CD4-positive, alpha-beta T cell treated with Interleukin-12 subunit alpha and Interleukin-12 subunit beta, for 1 hour (primary cell): ENCODE measurements around the gene P2RX6.

Source experiments
- DNase-seq: peaks from one replicate; pipeline ENCODE4 v3.0.0-alpha.2; 2020

The P2RX6 gene

GRCh38 chr22:20980523-20980922 is 34.4 kb upstream of the P2RX6 start:
- DNase-seq = no peak

DNA sequence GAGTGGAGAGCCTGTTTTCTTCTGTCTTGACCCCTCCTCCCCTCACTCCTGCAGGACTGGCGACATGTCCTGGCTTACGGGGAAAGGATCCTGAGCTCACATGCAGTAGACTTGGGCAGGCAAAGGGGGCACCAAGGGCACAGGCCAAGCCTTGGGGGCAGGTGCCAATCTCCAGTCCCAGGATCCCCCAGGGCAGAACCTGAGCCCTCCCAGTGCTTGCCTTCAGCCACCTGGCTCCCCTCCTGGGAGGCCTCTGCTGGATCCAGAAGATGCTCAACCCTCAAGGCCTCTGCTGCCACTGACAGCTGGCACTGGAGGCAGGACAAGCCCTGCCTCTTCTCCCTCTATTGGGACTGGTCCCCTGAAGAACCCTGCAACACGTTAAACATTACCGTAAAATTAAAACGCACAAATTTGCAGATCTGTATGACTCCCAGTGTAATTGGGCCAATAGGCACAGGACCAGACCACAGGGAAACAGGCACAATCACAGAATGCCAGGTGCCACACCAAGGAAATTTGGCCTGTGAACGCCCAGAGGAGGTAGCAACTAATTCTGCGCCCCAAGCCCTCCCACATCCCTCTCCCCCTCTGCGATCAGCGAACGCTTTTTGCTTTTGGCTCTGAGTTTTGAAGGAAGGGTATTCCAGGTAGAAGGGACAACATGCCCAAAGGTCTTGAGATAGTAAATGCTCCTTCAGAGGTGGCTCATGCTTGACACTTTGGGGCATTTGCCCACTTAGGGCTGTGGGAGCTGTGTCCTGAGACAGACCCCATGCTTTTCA is 33.8 kb upstream of the P2RX6 start:
- DNase-seq = no peak

DNA sequence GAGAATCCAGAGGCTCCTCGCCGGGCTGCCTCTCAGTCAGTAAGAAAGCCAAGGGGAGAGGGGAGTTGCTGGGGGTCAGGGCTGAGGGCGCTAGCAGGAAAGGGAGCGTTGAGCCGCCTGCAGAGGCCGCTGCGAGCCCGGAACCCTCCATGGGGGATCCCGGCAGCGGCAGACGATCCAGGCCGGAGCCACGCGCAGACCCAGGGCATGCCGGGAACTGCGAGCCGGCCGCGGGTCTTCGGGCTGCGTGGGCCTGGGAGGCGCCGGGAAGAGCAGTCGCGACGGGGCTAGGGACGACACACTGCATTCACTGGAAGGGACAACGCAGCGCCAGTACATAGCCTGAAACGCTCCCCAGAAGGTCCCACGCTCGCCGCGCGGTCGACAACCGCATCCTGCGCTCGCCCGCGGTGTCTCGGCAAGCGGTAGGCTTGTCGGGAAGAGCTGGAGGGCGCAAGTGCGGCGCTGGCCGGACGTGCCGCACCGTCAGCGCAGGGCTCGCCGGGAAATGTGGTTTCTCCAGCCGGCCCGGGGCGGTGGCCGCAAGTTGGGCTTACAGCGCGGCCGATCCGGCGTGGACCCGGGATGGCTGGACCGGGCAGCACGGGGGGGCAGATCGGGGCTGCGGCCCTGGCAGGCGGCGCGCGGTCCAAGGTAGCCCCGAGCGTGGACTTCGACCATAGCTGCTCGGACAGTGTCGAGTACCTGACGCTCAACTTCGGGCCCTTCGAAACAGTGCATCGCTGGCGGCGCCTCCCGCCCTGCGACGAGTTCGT is 33.0 kb upstream of the P2RX6 start, which contains the start of gene LZTR1:
TSS of gene LZTR1 (plus strand) at position 511 of the 776 bp plus-strand sequence. CDS start at position 586, 75 bp downstream.
- DNase-seq = peak; percentile 68

- no peak for DNase-seq
These were observed 32.4 kb upstream of the P2RX6 start for GRCh38 chr22:20982563-20982882.

GRCh38 chr22:20983081-20983771 is 31.7 kb upstream of the P2RX6 start:
- no peak for DNase-seq

DNA sequence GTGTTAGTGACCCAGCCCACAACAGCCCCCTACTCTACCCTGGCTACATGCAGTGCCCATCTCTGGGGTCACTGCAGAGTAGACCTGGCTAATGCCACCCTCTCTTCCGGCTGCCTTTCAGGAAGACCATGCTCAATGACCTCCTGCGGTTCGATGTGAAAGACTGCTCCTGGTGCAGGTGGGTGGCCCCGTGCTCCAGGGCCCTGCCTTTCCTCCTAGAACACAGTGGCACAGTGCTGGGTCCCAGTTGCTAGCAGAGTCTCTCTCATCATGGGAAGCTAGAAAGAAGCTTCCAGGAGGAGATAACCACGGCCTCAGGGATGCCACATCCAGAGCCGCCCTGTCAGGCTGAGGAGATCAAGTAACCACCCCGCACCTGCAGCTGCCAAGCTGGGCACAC is 29.2 kb upstream of the P2RX6 start:
- no peak for DNase-seq

- DNase-seq = no peak
These were observed 28.6 kb upstream of the P2RX6 start for GRCh38 chr22:20986365-20986764.

GRCh38 chr22:20987375-20987774 is 27.6 kb upstream of the P2RX6 start:
- DNase-seq = no peak

DNA sequence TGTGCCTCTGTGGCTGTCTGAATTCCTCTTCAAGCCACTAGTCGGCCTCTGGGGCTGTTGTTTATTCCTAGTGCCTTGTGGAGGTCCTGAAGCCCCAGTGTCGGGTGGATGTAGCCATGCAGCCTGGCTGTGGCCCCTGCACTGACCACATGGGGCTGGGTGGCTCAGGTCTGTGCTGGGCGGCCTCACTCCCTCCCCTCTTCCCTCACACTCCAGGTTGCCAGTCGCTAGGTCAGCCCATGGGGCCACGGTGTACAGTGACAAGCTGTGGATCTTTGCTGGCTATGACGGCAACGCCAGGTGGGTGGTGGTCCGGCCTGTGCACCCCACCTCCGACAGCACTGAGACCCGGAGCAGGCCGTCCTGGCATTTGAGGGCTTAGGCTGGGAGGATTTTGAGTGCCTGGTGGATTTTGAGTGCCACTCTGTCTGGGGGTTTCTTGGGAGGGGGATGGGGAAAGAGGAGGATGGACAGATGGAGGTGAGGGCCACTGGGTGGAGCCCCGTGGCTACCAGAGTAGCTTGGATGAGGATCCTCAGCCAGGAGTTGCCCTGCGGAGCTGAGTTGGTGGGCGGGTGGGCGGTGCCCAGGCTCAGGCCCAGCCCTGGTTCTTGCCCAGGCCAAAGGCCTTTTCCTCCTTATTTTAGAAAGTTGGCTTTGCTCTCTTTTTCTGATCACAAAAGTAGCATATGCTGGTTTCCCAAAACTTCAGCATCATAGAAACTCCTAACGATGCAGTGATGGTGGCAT is 26.2 kb upstream of the P2RX6 start:
- DNase-seq = no peak

DNA sequence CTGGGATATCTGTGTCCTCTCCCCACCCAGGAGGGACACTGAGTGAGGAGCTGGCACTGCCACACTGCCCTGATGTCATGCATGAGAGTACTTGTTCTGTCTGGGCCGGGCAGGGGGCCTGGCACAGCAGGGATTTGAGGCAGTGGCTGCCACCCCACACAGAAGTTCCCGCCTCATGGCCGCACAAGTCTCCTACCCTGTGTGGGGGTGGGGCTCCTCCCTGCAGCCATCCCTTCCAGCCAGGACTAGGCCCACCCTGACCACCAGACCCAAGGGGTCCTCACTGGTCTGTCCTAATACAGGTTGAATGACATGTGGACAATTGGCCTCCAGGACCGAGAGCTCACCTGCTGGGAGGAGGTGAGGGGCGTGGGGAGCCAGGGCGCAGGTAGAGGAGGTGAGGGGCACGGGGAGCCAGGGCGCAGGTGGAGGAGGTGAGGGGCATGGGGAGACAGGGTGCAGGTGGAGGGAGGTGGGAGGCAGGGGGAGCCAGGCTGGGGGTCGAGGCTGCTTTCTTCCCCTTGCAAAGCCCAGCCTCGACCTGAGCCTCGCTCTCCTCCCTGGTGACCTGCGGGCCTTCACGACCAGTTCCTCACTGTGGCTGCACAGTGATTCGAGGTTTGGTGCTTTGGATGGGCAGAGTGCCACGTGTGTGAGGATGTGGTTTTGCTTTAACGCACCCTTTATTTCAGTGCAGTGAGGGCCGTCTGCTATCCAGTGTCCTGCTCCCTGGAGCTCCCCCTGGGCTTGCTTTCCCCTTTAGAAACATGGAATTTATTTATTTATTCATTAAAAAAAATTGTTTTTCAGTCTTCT is 25.4 kb upstream of the P2RX6 start:
- no peak for DNase-seq

- no peak for DNase-seq
These were observed 24.5 kb upstream of the P2RX6 start for GRCh38 chr22:20990184-20991180.

GRCh38 chr22:20991252-20992055 is 23.5 kb upstream of the P2RX6 start:
- DNase-seq = no peak

- no peak for DNase-seq
These were observed 22.9 kb upstream of the P2RX6 start for GRCh38 chr22:20992056-20992442.

DNA sequence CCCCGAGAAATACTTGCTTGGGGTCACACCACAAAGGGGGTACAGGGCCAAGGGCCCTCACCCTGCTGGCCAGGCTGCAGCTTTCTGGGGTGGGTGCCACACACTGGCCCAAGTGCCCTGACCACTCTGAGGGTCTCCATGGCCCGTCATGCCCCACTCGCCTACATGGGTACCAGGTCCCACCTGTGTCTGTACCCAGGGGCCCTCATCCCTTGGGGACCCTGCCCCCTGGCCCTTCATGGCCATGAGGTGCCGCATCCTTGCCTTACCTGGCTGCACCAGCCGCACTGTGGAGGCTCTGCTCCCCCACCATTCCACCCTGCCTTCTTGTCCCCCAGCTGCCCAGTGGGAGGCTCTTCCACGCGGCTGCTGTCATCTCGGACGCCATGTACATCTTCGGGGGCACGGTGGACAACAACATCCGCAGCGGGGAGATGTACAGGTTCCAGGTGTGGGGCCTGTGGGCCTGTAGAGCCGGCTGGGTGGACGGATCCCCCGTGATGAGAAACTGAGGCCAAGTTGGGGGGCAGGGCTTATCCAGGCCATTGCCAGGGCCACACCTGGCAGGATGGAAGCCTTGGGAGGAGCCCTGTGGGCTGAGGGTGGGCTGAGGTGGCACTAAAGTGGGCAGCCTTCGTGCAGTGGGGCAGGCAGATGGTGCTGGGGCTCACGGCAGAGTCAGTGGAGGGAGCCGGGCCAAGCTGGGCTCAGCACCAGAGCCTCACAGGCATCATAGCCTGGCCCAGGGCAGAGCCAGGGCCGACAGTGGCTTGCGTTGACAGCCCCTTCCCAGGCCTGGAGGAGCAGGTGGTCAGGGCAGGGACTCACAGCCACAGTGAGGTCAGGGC is 22.3 kb upstream of the P2RX6 start:
- DNase-seq = no peak

- no peak for DNase-seq
These were observed 21.4 kb upstream of the P2RX6 start for GRCh38 chr22:20993304-20994127.

DNA sequence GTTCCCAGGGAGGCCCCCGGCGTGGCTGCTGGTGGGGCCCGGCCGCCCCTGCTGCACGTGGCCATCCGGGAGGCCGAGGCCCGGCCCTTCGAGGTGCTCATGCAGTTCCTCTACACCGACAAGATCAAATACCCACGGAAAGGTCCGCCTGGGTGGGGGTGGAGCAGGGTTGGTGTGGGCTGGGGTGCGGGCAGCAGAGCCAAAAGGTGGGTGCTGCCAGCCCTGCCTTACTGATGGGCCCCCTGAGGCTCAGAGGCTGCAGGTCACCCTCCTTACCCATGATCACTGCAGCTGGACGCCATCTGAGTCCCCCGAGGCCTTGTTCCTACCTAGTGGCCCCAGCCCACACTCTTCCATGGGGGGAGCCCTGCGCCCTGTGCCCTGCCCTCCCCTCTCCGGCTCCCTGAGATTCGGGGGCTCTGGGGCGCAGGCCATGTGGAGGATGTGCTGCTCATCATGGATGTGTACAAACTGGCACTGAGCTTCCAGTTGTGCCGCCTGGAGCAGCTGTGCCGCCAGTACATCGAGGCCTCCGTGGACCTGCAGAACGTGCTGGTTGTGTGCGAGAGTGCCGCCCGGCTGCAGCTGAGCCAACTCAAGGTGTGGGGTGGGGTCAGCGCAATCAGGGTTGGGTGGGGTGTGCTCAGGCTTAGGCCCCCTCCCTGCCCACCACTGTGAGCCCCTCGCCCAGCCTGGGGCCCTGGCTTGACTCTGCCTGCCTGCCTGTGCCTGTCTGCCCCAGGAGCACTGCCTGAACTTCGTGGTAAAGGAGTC is 20.6 kb upstream of the P2RX6 start:
- DNase-seq = no peak

DNA sequence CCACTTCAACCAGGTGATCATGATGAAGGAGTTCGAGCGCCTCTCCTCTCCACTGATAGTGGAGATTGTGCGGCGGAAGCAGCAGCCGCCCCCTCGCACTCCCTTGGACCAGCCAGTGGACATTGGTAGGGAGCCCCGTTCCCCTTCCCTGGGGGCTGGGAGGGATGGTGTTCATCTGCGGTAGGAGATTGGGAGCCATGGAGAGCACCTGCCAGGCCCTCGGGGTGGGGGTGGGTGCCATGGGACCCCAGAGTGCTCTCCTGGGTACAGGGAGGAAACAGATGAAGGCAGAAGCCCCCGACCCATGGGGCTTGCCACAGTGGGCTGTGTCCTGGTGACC is 20.1 kb upstream of the P2RX6 start:
- DNase-seq = no peak
